Esophagus squamous epithelium (tissue), 4 donors: ENCODE measurements around the gene NLRC5.

Experiments
- POLR2A ChIP-seq, 4 donors: fragments of 450-650 bp; IDR thresholded peaks; one replicate each; pipeline ENCODE4 v1.6.1; 2017; ENCODE audit warnings: antibody characterized with exemption in 4 of 4, mild to moderate bottlenecking in 4 of 4, moderate library complexity in 3 of 4
- TF ChIP-seq, protein P1 (sequence below), 6 experiments: fragments of 450-650 bp in 4 of 6; fragments of 200-600 bp in 2 of 6; sonication (generic) in 2 of 6; IDR thresholded peaks; one replicate each; pipeline ENCODE4 v1.5.1; 2016 to 2019; ENCODE audit warnings: antibody characterized with exemption in 6 of 6, mild to moderate bottlenecking in 4 of 6, moderate library complexity in 4 of 6

DNA sequence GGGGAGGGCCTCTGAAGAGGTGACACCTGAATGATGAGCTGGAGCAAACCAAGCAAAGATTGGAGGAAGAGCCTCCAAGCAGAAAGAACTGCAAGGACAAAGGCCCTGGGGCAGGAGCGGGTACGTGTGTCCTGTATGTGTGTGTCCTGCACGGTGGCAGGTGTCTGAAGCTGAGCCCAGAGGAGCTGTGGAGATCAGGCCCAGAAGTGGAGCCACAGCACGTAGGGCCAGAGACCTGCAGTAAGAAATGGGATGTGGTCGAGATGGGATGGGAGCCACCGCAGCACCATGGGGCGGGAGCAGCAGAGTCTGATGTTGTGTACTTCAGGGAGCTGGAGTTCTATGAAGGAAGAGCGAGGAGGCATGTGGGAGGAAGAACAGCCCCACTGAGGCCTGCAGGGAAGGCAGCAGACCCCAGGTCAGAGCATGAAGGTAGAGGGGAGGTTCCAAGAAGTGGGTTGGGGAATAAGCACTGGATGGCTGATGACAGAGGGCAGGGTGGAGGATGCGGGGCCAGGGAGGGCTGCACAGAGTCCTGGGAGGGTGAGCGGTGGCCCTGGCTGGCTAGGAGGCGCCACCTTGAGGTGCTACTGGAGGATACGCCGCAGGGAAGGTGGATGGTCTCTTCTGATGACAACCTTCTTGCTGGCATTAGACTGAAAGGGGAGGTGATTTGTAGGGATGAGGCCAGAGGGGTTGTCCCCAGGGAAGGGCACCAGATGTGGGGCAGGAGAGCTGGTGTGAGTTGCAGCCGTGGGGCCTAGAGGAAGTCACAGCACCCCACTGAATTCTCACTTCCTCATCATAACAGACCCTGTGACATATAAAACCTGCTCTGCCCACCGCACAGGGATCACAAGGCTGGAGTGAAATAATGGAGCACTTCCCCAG lies 38.2 kb upstream of the NLRC5 start:
- TF ChIP-seq, protein P1, sequence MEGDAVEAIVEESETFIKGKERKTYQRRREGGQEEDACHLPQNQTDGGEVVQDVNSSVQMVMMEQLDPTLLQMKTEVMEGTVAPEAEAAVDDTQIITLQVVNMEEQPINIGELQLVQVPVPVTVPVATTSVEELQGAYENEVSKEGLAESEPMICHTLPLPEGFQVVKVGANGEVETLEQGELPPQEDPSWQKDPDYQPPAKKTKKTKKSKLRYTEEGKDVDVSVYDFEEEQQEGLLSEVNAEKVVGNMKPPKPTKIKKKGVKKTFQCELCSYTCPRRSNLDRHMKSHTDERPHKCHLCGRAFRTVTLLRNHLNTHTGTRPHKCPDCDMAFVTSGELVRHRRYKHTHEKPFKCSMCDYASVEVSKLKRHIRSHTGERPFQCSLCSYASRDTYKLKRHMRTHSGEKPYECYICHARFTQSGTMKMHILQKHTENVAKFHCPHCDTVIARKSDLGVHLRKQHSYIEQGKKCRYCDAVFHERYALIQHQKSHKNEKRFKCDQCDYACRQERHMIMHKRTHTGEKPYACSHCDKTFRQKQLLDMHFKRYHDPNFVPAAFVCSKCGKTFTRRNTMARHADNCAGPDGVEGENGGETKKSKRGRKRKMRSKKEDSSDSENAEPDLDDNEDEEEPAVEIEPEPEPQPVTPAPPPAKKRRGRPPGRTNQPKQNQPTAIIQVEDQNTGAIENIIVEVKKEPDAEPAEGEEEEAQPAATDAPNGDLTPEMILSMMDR (IDR thresholded peaks at IDR 0.05): peak in 5 of 6 experiments; percentile 40 to 57 (median 47)
- no peak for TF ChIP-seq POLR2A (IDR thresholded peaks at IDR 0.05)
